NCI-H1436 treated with DMSO at 0.1 percent for 48 hours (cell line): Measurements from ENCODE around the gene CCDC85C.
A peak's percentile ranks its signal among the peaks of the same experiment; 100 is the strongest.

Experiments used
- DNase-seq: peaks from one replicate; lab custom pipeline; 2025; lab: John Stamatoyannopoulos, UW

CCDC85C gene

DNA sequence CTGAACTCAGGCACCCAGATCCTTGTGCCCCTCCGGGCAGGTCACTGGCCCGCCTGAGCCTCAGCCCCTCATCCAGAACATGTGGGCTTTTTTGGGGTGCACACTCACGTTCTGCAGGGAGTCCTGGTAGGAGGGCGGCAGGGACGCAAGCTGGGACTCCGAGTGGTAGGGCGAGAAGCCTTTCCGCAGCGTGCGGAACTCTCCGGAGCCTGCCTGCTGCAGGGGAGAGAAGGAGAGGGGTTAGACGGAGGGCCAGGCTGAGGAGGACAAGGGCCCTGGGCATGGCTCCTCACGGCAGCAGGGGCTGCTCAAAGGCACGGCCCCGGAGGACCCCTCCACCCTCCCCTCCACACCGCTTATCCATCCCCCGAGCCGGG lies 82.0 kb downstream of the CCDC85C start:
- no peak for DNase-seq

DNA sequence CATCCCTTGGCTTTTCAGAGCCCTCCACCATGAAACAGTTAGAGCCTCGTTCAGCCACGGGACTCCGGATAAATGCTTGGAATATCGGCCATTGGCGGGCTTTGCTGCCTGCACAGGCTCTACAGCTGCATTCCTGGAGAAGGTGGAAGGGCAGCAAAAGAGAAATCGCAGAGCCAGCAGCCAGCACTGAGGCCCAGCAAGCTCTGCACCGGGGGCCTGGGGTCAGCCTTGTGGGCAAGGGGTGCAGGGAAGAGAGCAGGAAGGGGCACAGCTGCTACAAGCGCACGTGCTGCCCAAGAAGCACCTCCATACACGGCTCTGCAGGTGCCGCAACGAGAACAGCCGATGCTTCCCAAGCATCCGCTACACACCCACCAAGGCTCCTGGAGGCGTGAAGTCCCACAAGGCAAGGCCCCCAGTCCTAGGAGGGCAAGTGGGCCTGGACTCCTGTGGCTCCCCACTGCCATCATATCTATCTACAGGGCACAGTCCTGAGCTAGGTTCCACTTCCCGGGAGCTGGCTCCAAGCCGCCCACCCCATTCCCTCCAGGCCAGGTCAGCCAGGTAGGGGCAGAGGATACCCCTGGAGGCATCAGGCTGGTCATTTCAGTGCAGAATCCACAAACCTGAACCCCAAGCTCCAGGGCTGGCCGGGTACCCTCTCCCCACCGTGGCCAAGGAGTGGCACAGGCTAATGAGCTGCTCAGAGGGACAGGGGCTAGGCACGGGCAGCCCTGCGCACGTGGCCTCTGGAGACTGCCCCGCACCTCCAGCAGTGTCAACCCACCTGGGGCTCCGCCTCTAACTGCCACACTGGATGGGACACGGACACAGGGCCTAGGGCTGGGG lies 82.6 kb downstream of the CCDC85C start:
- DNase-seq: no peak

DNA sequence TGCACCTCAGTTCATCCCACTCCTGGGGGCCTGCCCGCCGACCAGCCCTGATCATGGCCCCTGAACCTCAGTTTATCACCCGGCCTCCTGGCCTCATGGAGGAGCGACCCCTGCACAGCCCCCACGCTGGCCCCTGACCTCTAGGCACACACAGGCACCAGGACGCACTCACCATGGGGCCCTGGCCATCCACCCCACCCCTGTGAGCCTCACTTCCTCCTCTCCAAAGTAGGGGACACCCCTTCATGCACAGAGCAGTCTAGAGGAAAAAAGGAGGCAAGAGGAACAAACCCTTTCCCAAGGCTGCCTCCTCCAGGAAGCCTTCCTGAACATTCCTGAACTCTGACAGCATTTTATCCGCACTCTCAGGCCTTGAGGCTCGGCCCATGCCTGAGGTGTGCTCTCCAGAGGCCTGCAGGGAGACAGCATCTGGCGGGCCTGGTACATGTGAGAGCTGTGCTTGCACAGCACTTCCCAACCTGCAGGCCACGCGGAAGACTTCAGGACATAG lies 83.4 kb downstream of the CCDC85C start:
- no peak for DNase-seq

DNA sequence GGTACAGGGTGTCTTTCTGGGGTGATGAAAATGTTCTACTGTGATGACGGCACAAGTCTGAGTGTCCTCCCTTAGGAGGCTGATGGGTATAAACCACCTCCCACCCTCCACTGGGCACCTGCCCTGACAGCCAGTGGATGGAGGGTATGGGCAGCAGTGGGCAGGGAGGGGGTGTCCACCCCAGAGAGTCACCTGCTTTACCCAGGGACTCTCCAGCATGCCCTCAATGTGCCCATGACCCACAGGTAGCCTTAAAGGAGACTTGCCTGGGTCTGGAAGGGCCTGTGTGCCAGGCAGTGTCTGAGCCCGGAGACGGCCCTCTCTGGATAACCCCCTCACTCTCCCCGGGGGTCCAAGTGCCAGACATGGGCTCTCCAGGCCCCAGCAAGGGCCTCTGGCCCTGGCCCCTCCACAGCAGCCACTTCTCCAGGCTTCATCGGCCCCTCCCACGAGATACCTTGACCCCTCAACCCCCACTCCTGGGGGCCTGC lies 84.0 kb downstream of the CCDC85C start:
- DNase-seq: no peak

DNA sequence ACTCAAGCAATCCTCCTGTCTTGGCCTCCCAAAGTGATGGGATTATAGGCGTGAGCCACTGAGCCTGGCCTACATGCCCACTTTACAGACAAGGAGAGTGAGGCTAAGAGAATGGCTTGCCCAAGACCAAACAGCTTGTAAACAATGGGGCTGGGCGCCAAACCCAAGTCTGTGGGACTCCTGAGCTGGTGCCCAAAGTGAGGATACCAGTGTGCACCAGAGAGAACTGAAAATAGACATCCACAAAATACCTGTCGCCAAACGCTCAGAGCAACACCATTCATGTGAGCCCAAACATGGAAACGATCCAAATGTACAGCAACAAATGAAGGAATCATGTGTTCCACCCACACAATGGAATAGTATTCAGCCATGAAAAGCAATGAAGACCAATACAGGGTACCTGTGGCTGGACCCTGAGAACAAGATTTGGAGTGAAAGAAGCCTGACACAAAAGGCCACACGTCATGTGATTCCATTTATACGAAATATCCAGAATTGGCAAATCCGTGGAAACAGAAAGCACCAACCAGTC lies 84.6 kb downstream of the CCDC85C start:
- no peak for DNase-seq

DNA sequence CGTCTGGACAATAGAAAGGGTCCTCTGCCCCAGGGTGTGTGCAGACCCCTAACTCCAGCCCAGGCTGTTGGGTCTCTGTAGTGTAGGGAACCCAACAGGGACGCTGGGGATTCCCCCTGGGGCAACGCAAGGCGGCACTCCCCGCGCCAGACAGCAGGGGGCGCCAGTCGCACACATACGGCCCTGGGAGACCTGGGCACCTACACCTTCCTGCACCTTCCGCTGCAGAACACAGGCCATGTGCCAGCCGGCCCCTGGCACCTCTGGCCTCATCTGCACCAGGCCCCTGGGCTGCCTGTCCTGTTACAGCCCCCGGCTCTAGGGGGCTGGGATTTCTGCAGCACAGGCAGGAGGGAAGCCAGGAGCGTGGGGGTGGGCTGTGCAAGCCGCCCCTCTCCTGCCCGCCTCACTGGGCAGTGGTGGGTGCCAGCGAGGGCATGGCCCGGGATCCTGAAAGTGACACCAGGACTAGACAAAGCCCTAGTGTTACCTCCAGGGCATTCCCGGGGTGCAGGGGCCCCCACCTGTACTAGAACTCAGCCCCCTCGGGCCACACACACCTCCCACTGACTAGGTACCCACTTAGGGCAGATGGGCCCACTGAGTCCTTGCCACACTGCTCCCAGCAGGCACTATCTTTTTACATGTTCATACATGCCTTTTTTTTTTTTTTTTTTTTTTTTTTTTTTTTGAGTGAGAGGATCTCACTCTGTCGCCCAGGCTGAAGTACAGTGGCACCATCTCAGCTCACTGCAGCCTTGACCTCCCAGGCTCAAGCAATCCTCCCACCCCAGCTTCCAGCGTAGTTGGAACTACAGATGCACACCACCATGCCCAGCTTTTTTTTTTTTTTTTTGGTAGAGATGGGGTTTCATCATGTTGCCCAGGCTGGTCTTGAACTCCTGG lies 85.3 kb downstream of the CCDC85C start:
- peak; percentile 22 for DNase-seq

DNA sequence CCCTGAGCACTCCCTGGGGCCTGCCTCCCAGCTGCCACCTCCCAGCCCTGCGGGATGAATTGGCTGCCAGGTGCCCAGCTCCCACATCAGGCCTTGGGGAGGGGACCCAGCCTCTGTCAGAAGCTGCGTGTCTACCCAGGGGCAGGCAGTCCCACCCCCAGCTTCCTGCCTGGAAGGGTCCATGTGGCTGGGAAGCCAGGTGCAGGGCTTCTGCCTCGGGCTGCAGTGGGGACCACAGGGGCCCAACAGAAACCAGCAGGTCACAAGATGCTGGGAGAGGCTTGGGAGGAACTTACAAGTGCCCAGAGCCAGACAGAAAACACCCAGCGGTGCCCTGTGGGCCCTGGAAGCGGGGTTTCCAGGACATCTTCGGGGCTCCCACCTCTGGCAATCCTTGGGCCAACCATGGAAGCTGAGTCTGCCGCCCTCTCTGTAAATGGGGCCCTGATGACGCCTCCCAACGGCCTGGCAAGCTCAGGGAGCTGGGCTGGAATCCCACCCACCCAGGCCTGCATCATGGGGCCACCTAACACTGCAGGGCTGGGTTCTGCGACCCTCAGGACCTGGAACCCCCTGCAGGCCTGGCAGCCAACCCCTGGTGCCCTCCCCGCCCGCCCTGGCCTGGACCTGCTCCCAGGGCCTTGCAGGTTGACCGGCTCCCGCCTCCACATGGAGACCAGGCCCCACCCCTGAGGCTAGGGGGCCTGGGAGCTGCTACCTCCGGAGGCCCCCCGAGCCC lies 86.2 kb downstream of the CCDC85C start:
- DNase-seq: no peak

DNA sequence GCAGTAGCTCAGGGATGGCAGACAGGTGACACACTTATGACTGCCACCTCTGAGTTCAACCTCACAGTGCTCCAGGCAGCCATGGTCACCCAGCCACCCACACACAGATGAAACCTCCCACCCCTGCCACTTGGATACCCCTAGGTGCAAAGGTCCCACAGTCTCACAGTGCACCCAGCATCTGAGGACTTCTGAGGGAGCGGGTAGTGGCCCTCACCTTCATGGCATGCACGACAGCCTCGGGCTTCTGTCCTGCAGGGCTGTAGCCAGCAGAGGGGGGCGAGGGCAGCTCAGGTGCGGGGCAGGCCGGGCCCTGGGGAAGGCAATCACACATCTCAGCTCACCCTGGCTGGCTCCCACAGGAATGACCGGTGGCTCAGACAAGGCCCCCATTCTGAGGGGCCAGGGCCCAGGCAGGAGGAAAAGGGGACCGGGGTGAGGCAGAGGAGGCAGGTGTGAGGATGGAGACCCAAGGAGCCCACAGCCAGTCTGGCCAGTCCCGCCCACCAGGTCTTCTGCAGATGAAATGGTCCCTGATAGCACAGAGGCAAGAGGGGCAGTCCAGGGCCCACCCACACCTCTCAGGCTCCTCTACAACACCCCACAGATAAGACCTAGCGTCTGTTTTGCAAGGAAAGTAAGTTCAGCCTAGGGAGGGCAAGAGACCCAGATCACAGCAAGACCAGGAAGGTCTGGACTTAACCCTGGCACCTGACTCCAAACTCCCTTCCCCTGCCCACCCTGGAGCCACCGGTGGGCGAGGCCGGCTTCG lies 87.0 kb downstream of the CCDC85C start:
- no peak for DNase-seq

DNA sequence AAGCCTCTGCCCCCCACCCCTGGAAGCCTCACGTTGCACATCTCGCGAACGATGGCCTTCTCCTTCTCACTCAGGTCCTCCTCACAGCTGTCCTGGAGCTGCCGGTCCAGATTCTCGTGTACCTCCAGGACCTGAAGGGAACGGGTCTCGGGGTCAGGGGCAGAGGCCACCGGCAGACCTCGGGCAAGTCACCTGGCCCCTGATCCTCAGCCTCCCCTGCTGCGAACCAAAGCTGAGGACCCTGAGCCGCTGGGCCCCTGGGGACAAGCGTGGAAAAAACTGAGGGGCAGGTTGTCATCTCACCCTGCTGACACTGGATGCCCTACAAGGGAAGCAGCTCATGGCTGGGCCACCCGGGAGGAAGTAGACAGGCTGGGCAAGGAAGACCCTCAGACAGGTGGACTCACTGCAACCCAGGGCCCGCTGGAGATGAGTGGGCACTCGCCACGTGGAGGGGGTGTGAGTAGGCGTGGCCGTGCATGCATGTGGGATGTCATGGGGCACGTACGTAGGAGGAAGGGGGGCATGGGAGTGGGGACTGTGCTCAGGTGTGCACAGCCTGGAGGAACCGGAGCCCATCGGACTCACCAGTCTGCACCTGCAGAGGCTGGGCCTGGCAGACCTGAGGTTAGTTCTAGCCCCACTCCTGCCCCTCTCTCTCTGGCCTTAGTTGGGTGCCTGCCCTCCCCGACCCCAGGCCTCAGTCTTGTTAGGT lies 87.7 kb downstream of the CCDC85C start:
- DNase-seq: no peak

DNA sequence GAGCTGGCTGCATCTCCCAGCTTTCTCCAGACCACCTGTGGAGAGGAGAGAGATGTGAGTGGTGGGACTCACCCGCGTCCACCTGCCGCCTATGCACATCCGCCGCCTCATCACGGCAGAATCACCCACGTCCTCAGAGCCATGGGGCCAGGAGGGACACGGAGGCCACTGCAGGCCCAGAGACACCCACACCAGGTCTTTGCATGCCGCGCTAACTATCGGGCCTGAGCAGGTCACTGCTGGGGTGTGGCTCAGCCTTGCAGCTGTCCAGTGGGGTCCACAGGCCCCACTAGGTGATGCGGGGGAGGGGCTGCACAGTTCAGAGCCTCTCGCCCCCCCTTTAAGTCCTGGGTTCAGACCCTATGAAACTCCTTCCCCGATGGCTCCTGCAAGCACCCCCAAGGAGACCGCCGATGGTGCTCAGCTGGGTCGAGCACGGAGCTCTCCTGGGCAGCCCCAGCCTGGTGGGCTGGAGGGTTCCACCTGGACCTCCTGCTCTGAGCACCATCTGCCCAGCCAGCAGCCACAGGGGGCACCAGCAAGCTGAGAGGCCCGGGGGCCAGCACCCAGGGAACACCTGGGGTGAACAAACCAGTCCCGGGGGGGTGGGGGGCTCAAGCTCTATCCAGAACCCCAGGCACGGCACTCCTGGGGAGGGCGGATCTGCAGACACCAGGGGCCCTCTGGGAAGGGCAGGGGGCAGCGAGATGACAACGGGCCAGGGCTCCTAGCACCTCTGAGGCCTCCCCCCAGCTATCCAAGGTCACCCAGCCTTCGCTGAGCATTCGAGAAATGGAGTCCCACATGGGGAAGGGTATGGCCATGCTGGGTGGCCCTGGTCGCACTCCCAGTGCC lies 88.5 kb downstream of the CCDC85C start:
- no peak for DNase-seq

DNA sequence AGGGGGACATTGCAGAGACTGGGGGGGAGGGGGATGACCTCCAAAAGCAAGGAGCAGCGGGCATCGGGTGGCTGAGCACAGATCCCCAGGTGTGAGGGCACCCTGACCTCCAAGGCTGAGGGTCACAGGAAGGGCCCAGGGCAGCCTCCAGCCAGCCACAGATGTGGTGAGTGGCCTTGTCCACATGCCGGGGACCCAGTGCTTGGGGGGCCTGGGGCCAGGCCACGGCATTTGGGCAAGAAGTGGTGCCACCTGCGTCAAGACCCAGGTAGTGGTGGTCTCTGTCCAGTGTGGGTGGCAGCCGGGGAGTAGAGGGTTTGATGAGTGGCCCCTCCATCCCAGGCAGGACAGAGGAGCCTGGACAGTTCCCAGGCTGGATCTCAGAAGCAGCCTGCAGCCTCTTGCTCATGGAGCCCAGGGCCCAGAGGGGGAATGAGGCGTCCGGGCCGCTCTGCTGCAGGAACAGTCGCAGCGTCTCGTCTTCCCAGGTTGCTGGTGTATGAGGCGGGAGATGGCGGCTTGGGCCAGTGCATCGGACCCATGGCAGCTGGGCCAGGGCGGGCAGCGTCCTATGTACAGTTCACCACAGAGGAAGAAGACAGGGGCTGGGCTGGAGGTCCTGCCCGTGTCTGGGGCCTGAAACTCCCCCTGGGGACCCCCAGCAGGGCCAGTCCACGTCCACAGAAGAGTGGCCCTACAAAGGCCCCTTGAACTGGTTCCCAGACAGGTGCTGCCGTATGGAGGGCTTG lies 89.3 kb downstream of the CCDC85C start:
- no peak for DNase-seq

DNA sequence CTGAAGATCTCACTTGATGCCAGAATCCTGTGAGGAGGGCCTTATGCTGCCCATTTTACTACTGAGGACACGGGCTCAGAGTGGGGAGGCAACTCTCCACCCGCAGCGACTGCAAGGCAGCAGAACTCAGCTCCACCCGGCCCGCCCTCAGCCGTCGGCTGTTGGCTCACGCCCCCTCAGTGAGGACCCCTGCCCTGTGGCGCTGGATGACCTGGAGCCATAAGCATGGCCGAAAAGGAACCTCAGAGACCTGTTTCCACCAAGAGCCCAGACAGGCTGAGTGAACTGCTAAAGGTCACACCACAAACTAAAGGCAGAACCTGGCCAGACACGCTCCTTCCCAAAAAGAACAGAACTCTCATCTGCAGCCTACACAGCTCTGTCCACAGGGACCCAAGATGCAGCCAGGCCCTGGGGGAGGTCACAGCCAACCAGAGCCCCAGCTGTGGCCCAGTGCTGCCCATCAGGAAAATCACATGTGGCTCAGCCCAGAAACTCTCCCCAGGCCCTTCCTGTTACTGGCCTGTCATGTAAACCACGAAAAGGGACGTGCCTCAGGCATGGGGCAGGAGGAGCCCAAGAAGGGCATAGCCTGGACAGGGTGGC lies 90.0 kb downstream of the CCDC85C start:
- no peak for DNase-seq

DNA sequence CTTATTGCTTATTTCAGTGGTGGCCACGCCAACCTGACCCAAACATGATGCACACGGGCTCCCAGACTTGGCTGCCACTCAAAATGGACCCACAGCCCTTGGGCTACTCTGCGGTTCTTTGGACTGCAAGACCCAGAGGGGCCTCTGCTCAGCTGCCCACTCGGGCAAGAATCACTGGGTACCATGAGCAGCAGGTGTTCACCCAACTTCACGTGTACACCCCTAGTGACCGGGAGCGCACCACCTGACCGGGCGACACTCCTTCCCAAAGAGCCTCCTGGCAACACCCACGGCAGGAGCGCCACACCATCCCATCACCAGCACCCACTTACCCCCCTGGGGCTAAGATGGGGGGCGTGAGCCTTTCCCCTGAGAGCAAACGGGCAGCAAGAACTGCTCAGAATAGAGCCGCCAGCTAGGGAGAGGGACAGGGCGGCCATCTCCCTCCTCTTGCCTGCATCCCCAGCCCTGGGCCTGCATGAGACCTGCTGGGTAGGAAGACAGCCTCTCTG lies 90.8 kb downstream of the CCDC85C start:
- no peak for DNase-seq

DNA sequence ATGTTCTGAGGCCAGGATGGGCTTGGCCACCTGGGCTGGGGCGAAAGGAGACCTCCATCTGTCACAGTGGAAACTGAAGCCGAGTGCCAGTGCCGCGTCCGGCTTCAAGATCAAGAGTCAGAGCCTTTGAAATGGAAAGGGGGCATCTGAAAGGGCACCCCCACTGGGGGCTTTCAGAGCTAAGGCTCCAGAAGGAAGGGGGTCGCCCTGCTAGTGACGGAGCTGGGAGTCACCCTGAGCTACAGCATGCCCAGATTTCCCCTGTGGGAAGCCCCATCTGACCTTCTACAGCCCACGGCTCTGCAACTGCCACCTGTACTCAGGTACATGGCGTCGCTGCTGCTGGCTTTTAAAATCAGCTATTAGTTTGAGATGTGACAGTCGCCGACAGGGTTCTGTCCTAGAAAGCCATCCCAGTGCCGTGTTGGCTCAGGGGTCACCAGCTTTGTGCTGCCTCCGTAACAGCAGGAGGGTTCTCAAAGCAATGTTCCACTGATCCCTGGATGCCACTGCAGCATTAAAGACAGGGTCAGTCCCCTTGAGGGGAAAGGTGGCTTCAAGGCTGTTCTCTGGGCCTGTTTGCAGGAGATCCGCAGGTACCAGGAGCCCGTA lies 91.3 kb downstream of the CCDC85C start:
- no peak for DNase-seq

DNA sequence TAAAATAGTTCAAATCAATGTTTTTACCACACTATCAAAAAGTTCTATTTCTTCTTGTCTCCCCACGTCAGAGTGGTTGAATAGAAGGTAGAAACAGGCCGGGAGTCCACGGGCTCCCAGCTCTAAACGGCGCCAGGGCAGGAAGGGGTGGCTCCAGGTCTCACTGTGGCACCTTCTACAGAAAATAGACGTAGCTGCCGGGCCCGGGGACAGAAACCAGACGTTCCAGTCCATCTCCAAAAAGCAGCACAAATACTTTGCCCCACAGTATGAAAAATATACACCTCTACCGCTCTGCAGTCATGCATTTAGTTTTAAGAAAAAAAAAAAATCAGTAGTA lies 91.9 kb downstream of the CCDC85C start:
- no peak for DNase-seq

DNA sequence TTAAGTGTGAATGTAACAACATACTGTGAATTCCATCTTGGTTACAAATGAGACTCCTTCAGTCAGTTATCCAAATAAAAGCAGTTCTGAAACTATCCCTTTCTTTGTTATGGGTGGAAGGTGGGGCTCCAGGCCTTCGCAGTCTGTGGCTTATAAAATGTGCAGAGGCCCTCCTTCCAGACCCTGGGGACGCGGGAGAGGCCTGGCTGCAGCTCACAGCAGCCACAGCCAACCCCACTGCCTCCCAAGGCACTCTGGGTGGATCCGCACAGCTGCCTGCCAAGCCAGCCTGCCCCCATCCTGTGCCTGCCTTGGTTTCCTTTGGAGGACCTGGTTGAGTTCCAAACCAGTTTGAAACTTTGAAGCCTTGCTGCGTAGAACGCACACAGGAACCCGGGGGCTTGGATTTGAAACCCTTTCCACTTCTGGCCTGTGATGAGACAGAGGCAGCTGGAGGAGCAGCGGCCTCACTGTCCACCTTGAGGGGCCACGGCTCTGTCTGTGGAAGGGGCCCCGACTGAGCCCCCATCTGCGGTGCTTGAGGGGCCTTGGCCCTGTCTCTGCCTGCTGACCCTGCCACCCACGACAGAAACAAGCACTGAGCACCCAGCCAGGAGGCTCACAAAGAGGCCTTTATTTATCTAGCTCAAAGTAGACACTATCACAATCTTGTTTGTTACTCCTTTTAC lies 92.4 kb downstream of the CCDC85C start:
- DNase-seq: no peak

DNA sequence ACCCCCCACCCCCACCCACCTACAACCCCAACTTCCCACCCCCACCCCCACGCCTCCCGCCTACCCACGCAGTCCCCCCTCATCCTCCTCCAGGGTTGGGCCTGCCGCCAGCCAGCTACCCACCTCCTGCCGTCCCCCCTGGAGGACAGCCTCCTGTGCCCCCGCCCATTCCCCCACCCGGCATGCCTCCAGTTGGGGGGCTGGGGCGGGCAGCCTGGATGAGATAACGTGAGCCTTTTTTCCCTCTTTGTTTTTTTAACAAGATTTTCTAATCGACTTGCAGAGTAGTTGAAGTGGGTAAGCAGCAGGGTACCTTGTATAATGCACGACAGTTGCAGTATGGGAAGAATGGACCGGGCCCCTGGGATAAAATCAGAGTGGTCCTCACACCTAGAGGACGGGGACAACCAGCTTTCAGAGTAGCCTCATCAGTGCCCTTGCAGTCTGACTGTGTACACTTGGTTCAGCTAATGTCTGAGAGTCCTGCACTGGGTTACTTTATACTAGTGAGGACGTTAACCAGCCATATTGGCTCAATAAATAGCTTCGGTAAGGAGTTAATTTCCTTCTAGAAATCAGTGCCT lies 93.4 kb downstream of the CCDC85C start:
- DNase-seq: no peak
